Measurements from ENCODE around the gene DSCAML1.

DSCAML1 gene

DNA sequence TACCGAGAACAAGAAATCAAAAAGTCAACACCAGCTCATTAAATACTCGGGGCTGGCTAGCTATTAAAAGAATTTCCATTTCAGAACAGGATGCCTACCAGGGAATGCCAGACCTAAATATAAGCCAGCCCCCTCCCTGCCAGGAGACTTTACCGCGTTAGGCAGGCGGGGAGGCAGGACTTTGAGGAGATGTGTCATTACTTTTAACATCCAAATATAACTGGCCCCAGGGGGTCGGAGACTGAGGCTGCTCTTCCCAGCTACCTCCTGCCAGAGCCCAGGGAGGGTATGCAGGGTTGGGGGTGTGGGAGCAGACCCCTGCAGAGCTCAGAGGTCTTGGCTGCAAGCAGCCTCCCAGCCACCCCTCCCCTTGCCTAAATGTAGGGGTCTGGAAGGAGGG lies 183.5 kb downstream of the DSCAML1 start:
- H3K4me1 Mint-ChIP-seq, result peaks cover 12% of the 10 kb centered on the region
- H3K4me3 Mint-ChIP-seq, result no peak overlapping the region
- H3K9me3 Mint-ChIP-seq, result no peaks in the 10 kb centered on the region
- no peak for DNase-seq
- no peak for ATAC-seq
- no peaks in the 10 kb centered on the region for H3K36me3 Mint-ChIP-seq (ENCODE audit: low read depth)
- no peaks in the 10 kb centered on the region for H3K27me3 Mint-ChIP-seq
- no peak overlapping the region for H3K27ac Mint-ChIP-seq

GRCh38 chr11:117612177-117612576 lies 184.8 kb downstream of the DSCAML1 start:
- Mint-ChIP-seq H3K27me3 (no peaks in the 10 kb centered on the region), H3K4me3 (no peak overlapping the region), H3K36me3 (ENCODE audit: low read depth) (no peaks in the 10 kb centered on the region), H3K4me1 (peaks cover 12% of the 10 kb centered on the region), H3K9me3 (no peaks in the 10 kb centered on the region), H3K27ac (no peak overlapping the region)
- DNase-seq (no peak), ATAC-seq (no peak)

DNA sequence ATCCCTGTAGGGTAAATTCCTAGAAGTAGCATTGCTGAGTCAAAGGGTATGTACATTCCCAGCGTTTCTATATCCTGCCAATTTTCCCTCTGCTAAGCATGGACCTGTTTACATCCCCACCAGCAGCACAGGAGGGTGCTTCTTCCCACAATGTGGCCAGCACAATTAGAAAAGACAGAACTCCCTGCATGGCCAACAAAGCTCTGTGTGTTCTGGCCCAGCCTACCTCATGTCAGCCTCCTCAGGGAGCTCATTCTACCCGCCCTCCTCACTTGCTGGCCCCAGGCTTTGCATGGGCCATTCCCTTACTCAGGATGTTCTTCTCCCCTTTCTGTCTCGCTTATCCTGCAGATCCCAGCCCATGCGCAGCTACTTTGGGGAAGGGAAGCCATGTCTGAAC lies 186.1 kb downstream of the DSCAML1 start:
- no peaks in the 10 kb centered on the region for H3K9me3 Mint-ChIP-seq
- H3K4me1 Mint-ChIP-seq, result peaks cover 24% of the 10 kb centered on the region
- no peaks in the 10 kb centered on the region for H3K27me3 Mint-ChIP-seq
- H3K27ac Mint-ChIP-seq, result no peak overlapping the region
- H3K4me3 Mint-ChIP-seq, result no peak overlapping the region
- DNase-seq, result no peak
- no peaks in the 10 kb centered on the region for H3K36me3 Mint-ChIP-seq (ENCODE audit: low read depth)
- ATAC-seq, result no peak

DNA sequence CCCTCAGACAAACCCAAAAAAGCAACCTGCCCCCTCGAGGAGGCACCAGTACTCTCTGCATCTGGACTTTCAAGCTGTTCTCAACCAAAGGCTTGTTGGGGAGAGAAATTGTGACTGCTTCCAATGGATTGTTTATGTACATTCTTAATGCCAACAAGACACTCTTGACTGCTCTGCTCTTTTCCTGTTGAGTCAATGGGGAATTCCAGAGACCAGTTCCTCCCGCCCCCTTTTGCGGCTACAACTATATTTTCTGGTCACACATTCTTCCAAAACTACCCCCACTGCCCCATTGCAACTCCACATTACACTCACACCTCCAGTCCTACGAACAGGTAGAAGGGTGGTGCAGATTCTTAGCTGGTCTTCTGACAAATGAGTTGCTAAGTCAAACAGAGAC lies 187.0 kb downstream of the DSCAML1 start:
- peak; percentile 20 for DNase-seq
- Mint-ChIP-seq H3K27me3 (no peaks in the 10 kb centered on the region), H3K9me3 (no peaks in the 10 kb centered on the region), H3K4me1 (peaks cover 24% of the 10 kb centered on the region), H3K4me3 (no peak overlapping the region), H3K36me3 (ENCODE audit: low read depth) (no peaks in the 10 kb centered on the region), H3K27ac (no peak overlapping the region)
- peak; percentile 12 for ATAC-seq

DNA sequence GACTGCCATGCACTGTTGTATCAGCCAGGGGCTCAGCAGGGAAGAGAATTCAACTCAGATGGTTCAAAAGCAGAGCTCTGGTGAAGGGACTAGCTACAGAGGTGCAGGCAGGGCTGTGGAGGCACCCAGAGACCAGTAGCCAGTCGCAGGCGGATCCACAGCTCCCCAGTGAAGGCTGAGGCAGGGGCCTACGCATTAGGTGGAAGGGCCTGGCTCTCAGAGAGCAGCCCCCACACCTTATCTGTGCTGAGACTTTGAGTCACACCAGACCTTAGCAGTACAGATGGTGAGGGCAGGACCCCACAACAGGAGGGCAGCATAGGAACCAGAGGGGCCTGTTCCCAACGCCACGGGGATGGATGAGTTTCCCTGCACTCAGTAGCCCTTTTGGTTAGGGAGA lies 189.6 kb downstream of the DSCAML1 start:
- Mint-ChIP-seq H3K27ac (no peak overlapping the region), H3K4me3 (no peak overlapping the region), H3K4me1 (peaks cover 24% of the 10 kb centered on the region), H3K27me3 (no peaks in the 10 kb centered on the region), H3K36me3 (ENCODE audit: low read depth) (no peaks in the 10 kb centered on the region), H3K9me3 (no peaks in the 10 kb centered on the region)
- no peak for ATAC-seq
- DNase-seq, result no peak

DNA sequence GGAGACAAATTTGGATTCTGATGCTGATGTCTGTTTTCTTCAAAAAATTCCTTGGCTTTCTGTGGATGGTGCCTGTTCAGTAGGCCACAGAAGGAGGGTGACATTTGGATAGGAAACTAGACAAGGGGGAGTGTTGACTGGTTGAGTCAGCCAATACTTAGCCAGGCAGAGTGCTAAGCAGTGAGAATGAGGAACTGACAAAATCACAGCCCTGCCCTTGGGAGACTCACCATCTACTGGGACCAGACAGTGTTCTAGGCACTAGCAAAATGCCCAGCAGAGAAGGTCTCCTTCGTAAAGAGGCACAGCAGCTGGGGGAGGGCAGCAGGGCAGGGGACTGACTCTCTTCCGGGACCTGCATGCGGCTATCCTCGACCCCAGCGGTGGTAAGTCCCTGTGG lies 190.2 kb downstream of the DSCAML1 start:
- H3K27ac Mint-ChIP-seq, result no peak overlapping the region
- H3K27me3 Mint-ChIP-seq, result no peaks in the 10 kb centered on the region
- H3K9me3 Mint-ChIP-seq, result no peaks in the 10 kb centered on the region
- H3K36me3 Mint-ChIP-seq (ENCODE audit: low read depth), result no peaks in the 10 kb centered on the region
- H3K4me1 Mint-ChIP-seq, result peaks cover 24% of the 10 kb centered on the region
- ATAC-seq (peak; percentile 69), DNase-seq (no peak)
- H3K4me3 Mint-ChIP-seq, result no peak overlapping the region

- Mint-ChIP-seq H3K27me3 (no peaks in the 10 kb centered on the region), H3K36me3 (ENCODE audit: low read depth) (no peaks in the 10 kb centered on the region), H3K27ac (no peak overlapping the region), H3K4me3 (no peak overlapping the region), H3K4me1 (peaks cover 24% of the 10 kb centered on the region), H3K9me3 (no peaks in the 10 kb centered on the region)
- DNase-seq (no peak), ATAC-seq (peak; percentile 64)
These were observed 190.8 kb downstream of the DSCAML1 start for GRCh38 chr11:117606211-117606610.

- H3K36me3 Mint-ChIP-seq (ENCODE audit: low read depth), result no peaks in the 10 kb centered on the region
- no peak overlapping the region for H3K27ac Mint-ChIP-seq
- H3K9me3 Mint-ChIP-seq, result no peaks in the 10 kb centered on the region
- ATAC-seq, result no peak
- H3K27me3 Mint-ChIP-seq, result peaks cover 2% of the 10 kb centered on the region
- peaks cover 22% of the 10 kb centered on the region for H3K4me1 Mint-ChIP-seq
- H3K4me3 Mint-ChIP-seq, result no peak overlapping the region
- DNase-seq, result no peak
These were observed 191.7 kb downstream of the DSCAML1 start for GRCh38 chr11:117605331-117605730.

GRCh38 chr11:117604336-117604995 lies 192.6 kb downstream of the DSCAML1 start:
- H3K4me1 Mint-ChIP-seq, result peaks cover 13% of the 10 kb centered on the region
- H3K27ac Mint-ChIP-seq, result no peak overlapping the region
- no peak overlapping the region for H3K4me3 Mint-ChIP-seq
- DNase-seq (no peak), ATAC-seq (no peak)
- no peaks in the 10 kb centered on the region for H3K36me3 Mint-ChIP-seq (ENCODE audit: low read depth)
- H3K27me3 Mint-ChIP-seq, result peaks cover 5% of the 10 kb centered on the region
- no peaks in the 10 kb centered on the region for H3K9me3 Mint-ChIP-seq

GRCh38 chr11:117603932-117604331 lies 193.1 kb downstream of the DSCAML1 start:
- peaks cover 7% of the 10 kb centered on the region for H3K27me3 Mint-ChIP-seq
- no peak for ATAC-seq
- no peak for DNase-seq
- H3K36me3 Mint-ChIP-seq (ENCODE audit: low read depth), result no peaks in the 10 kb centered on the region
- H3K4me1 Mint-ChIP-seq, result peaks cover 13% of the 10 kb centered on the region
- H3K27ac Mint-ChIP-seq, result no peak overlapping the region
- H3K4me3 Mint-ChIP-seq, result no peak overlapping the region
- H3K9me3 Mint-ChIP-seq, result no peaks in the 10 kb centered on the region

DNA sequence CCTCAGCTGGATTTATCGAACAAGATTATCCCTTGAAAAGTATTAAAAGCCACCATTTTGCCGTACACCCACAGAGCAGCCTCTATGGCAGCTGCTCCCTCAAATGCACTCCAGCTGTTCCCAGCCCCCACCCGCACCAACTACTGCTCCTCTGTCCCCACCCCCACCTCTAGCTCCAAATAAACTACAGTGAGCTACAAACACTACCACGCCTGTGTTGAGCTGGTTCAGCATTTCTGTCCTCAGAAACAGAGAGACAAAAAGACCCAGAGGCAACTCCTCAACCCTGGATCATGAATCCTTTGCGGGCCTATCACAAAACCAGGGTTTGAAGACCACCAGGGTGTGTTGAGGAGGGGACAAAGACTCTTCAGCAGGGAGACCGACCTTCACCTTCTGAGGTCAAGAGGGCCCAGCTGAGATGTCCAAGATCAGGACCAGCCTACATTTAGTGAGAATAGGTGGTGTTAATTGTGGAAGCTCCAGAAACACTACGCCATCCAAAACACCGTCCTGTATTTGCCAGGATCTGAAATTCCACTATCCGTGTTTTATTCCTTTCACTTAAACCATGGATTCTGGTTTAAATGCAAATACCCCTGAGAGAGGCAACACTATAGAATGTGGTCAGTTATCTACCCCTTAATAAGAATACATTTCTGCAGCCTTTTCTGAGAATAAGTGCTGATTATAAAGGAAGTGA lies 195.9 kb downstream of the DSCAML1 start:
- no peaks in the 10 kb centered on the region for H3K9me3 Mint-ChIP-seq
- no peak overlapping the region for H3K4me3 Mint-ChIP-seq
- ATAC-seq (no peak), DNase-seq (no peak)
- H3K36me3 Mint-ChIP-seq (ENCODE audit: low read depth), result no peaks in the 10 kb centered on the region
- H3K4me1 Mint-ChIP-seq, result peaks cover 2% of the 10 kb centered on the region
- H3K27ac Mint-ChIP-seq, result no peak overlapping the region
- H3K27me3 Mint-ChIP-seq, result peaks cover 15% of the 10 kb centered on the region

GRCh38 chr11:117600234-117600783 lies 196.7 kb downstream of the DSCAML1 start:
- Mint-ChIP-seq H3K9me3 (no peaks in the 10 kb centered on the region), H3K27ac (no peak overlapping the region), H3K4me3 (no peak overlapping the region), H3K36me3 (ENCODE audit: low read depth) (no peaks in the 10 kb centered on the region), H3K4me1 (no peaks in the 10 kb centered on the region), H3K27me3 (peaks cover 19% of the 10 kb centered on the region)
- DNase-seq (no peak), ATAC-seq (no peak)

DNA sequence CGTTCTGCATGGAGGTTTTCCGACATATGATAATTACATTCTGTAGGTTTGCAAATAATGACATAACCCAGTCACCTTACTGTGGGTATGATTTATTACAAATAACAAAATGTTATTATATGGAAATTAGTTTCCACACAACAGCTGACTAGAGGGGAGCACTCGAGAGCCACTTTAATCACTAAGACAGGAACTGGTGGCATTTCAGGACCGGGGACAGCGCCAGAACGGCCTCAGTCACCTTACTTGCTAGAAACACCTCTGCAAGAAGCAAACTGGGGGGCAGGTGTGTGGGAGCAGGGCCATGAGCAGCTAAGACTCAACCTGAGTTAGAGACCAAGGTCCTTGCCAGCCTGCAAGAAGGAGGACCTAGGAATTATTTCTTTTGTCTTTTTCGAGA lies 199.9 kb downstream of the DSCAML1 start:
- H3K27me3 Mint-ChIP-seq, result peaks cover 25% of the 10 kb centered on the region
- H3K4me1 Mint-ChIP-seq, result no peaks in the 10 kb centered on the region
- no peaks in the 10 kb centered on the region for H3K9me3 Mint-ChIP-seq
- H3K27ac Mint-ChIP-seq, result no peak overlapping the region
- no peak overlapping the region for H3K4me3 Mint-ChIP-seq
- ATAC-seq, result no peak
- no peaks in the 10 kb centered on the region for H3K36me3 Mint-ChIP-seq (ENCODE audit: low read depth)
- peak; percentile 56 for DNase-seq

DNA sequence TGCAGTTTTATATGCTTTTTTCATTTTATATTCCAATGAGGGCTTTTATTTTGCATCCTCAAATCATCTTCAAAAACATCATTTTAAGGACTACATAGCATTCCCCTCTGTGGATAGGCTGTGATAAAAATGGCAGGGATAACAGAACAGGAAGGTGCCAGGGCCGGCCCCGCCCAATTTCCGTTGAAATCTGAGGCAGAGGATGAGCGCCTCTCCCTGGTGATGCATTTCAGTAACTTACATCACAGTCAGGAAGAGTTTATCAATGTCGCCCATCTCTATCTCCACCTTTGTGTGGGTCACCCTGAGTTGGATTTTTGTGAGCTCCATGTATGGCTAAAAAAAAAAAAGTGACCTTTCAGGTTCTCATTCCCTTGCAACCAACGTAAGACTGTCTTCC lies 201.6 kb downstream of the DSCAML1 start:
- Mint-ChIP-seq H3K27me3 (peaks cover 23% of the 10 kb centered on the region), H3K9me3 (no peaks in the 10 kb centered on the region), H3K4me3 (no peak overlapping the region), H3K36me3 (ENCODE audit: low read depth) (no peaks in the 10 kb centered on the region), H3K4me1 (no peaks in the 10 kb centered on the region), H3K27ac (no peak overlapping the region)
- DNase-seq (no peak), ATAC-seq (no peak)

DNA sequence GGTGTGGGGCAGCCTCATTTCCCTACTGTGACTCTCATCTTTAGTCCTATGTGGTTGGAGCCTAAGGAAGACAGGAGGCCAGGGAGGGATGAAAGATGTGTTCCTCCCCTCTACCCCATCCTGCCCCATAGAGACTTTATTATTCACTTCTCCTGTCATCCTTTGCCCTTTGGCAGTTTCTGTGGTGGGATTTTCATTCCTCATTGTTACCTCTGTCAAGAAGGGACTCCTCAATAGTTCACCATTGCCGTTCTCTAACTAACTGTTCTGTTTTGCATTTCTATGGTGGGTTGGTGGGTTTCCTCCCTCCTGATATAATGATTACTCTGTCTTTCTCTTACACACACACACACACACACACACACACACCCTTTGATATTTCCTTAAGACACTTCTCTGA lies 202.3 kb downstream of the DSCAML1 start:
- no peak overlapping the region for H3K4me3 Mint-ChIP-seq
- no peak for DNase-seq
- H3K36me3 Mint-ChIP-seq (ENCODE audit: low read depth), result no peaks in the 10 kb centered on the region
- no peaks in the 10 kb centered on the region for H3K4me1 Mint-ChIP-seq
- ATAC-seq, result no peak
- H3K9me3 Mint-ChIP-seq, result no peaks in the 10 kb centered on the region
- H3K27me3 Mint-ChIP-seq, result peaks cover 23% of the 10 kb centered on the region
- no peak overlapping the region for H3K27ac Mint-ChIP-seq
